ENCODE results near the gene NUDT8. TPM values are rescaled to one million over a fixed set of nuclear protein-coding genes. Genes with fewer than 3 reads are reported as not detected.
A peak's percentile ranks its signal among the peaks of the same experiment; 100 is the strongest.
"Not testable (repeated sequence)": the region's sequence is repeated elsewhere in the genome, so short reads cannot be mapped to it uniquely, and the experiment has no call there.

The NUDT8 gene
- total RNA-seq, 2 donors from 2014 or later: 9.9 to 11.5 TPM

GRCh38 chr11:67664696-67665540 is 35.2 kb upstream of the NUDT8 start:
- Mint-ChIP-seq H3K9me3 (no peaks in the 10 kb centered on the region), H3K27me3 (peaks cover 4 to 6% of the 10 kb centered on the region in 2 donors), H3K4me3 (no peak overlapping the region), H3K4me1 (ENCODE audit: low read depth in 2 of 2) (no peaks in the 10 kb centered on the region), H3K27ac (no peak overlapping the region), H3K36me3 (no peaks in the 10 kb centered on the region)
- ATAC-seq: no peak
- DNase-seq (ENCODE audit: low spot score): no peak

DNA sequence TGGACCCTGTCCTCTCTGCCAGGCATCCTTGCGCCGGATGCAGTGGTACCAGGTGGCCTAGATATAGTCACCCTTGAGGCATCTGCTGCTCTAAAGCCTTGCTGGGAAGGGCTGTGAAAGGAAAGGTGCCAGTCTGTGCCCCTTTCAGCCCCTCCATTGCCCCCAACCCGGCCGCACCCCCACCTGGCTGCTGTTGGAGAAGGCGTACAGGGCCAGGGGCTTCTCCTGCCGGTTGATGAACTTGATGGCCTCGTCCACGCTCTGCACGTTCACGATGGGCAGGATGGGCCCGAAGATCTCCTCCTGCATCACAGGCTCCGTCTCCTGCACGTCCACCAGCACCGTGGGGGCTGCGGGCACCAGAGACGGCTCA is 34.5 kb upstream of the NUDT8 start:
- H3K4me1 Mint-ChIP-seq (ENCODE audit: low read depth in 2 of 2): no peaks in the 10 kb centered on the region
- H3K4me3 Mint-ChIP-seq: no peak overlapping the region
- H3K27ac Mint-ChIP-seq: no peak overlapping the region
- ATAC-seq (no peak), DNase-seq (ENCODE audit: low spot score) (no peak)
- H3K27me3 Mint-ChIP-seq: peaks cover 4 to 6% of the 10 kb centered on the region in 2 donors
- no peaks in the 10 kb centered on the region for H3K36me3 Mint-ChIP-seq
- H3K9me3 Mint-ChIP-seq: no peaks in the 10 kb centered on the region

DNA sequence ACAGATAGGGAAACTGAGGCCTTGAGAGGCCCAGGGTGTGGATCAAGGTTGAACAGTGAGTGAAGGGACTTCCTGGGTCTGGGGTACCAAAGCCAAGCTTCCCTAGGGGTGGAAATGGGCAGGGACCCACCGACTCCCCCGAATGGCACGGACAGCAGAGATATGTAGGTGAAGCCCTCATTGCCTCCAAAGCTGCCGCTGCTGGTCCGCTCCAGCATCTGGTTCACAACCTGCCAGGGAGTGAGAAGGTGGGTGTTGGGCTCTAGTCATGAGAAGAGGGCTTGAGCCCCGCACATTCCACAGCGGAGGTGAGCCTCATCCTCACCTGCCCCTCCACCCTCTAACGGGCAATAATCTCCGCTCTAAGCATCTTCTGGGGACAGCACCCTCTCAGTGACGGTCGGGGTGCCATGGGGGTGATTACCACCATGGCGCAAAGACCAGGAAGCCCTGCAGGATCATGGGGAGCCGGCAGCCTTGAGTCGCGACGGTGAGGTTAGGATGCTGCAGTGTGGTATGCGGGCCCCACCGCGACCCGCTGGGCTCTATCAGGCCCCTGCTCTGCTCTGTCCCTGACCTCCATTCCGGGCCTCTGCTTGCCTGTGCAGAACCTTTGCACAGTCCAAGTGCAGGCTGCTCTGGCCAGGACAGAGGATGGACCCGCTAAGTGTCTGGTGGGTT is 33.9 kb upstream of the NUDT8 start:
- H3K36me3 Mint-ChIP-seq: no peaks in the 10 kb centered on the region
- no peak overlapping the region for H3K27ac Mint-ChIP-seq
- DNase-seq (ENCODE audit: low spot score) (no peak), ATAC-seq (no peak)
- no peaks in the 10 kb centered on the region for H3K9me3 Mint-ChIP-seq
- no peaks in the 10 kb centered on the region for H3K4me1 Mint-ChIP-seq (ENCODE audit: low read depth in 2 of 2)
- H3K27me3 Mint-ChIP-seq: peaks cover 4 to 6% of the 10 kb centered on the region in 2 donors
- no peak overlapping the region for H3K4me3 Mint-ChIP-seq

- H3K9me3 Mint-ChIP-seq: no peaks in the 10 kb centered on the region
- DNase-seq (ENCODE audit: low spot score) (no peak), ATAC-seq (peak in 1 of 2 donors; percentile 8)
- H3K27me3 Mint-ChIP-seq: peaks cover 4 to 6% of the 10 kb centered on the region in 2 donors
- no peak overlapping the region for H3K27ac Mint-ChIP-seq
- no peak overlapping the region for H3K4me3 Mint-ChIP-seq
- no peaks in the 10 kb centered on the region for H3K36me3 Mint-ChIP-seq
- H3K4me1 Mint-ChIP-seq (ENCODE audit: low read depth in 2 of 2): no peaks in the 10 kb centered on the region
Measured at GRCh38 chr11:67662835-67663531, 33.2 kb upstream of the NUDT8 start.

GRCh38 chr11:67662142-67662834 is 32.6 kb upstream of the NUDT8 start:
- H3K4me3 Mint-ChIP-seq: no peak overlapping the region
- DNase-seq (ENCODE audit: low spot score): no peak
- H3K27ac Mint-ChIP-seq: no peak overlapping the region
- no peaks in the 10 kb centered on the region for H3K9me3 Mint-ChIP-seq
- ATAC-seq: no peak
- no peaks in the 10 kb centered on the region for H3K4me1 Mint-ChIP-seq (ENCODE audit: low read depth in 2 of 2)
- peaks cover 4 to 6% of the 10 kb centered on the region in 2 donors for H3K27me3 Mint-ChIP-seq
- H3K36me3 Mint-ChIP-seq: no peaks in the 10 kb centered on the region

GRCh38 chr11:67660752-67661151 is 31.0 kb upstream of the NUDT8 start:
- not testable (repeated sequence) for DNase-seq (ENCODE audit: low spot score); H3K9me3 Mint-ChIP-seq; ATAC-seq; H3K27ac Mint-ChIP-seq; H3K27me3 Mint-ChIP-seq; H3K4me3 Mint-ChIP-seq; H3K36me3 Mint-ChIP-seq; H3K4me1 Mint-ChIP-seq (ENCODE audit: low read depth in 2 of 2)

DNA sequence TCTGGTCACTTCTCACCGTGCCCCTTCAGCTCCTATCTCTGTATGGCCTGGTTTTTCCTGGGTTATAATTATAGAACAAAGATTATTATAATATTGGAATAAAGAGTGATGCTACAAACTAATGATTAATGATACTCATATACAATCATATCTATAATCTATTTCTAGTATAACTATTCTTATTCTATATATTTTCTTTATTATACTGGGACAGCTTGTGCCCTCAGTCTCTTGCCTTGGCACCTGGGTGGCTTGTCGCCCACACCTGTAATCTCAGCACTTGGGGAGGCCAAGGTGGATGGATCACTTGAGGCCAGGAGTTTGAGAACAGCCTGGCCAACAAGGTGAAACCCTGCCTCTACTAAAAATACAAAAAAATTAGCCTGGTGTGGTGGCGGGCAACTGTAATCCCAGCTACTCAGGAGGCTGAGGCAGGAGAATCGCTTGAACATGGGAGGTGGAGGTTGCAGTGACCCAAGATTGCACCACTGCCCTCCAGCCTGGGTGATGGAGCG is 30.0 kb upstream of the NUDT8 start:
- H3K27me3 Mint-ChIP-seq; H3K9me3 Mint-ChIP-seq; H3K27ac Mint-ChIP-seq; H3K4me1 Mint-ChIP-seq (ENCODE audit: low read depth in 2 of 2); H3K4me3 Mint-ChIP-seq; H3K36me3 Mint-ChIP-seq; DNase-seq (ENCODE audit: low spot score); ATAC-seq: not testable (repeated sequence)

DNA sequence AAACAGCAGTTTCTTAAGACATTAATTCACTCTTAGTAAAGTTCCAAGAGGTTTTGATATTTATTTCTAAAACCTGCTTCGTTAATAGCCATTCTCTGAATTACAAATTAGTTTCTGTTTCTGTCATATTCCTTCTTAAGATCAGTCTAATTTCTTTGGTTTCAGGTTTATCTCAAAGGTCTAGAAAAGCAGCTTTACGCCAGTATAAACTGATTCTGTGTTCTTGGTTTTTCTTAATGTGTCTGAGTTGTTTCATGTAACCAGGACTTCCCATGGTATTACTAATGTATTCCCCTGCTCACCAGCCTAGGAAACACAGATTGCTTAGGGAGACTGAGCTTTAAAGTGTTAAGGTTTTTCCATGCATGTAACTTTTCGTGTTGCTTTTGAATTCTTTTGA is 27.6 kb upstream of the NUDT8 start:
- DNase-seq (ENCODE audit: low spot score) (no peak), ATAC-seq (peak in 1 of 2 donors; percentile 41)
- Mint-ChIP-seq H3K27me3 (peaks cover 4 to 6% of the 10 kb centered on the region in 2 donors), H3K4me1 (ENCODE audit: low read depth in 2 of 2) (no peaks in the 10 kb centered on the region), H3K27ac (no peak overlapping the region), H3K4me3 (no peak overlapping the region), H3K9me3 (no peaks in the 10 kb centered on the region), H3K36me3 (no peaks in the 10 kb centered on the region)

DNA sequence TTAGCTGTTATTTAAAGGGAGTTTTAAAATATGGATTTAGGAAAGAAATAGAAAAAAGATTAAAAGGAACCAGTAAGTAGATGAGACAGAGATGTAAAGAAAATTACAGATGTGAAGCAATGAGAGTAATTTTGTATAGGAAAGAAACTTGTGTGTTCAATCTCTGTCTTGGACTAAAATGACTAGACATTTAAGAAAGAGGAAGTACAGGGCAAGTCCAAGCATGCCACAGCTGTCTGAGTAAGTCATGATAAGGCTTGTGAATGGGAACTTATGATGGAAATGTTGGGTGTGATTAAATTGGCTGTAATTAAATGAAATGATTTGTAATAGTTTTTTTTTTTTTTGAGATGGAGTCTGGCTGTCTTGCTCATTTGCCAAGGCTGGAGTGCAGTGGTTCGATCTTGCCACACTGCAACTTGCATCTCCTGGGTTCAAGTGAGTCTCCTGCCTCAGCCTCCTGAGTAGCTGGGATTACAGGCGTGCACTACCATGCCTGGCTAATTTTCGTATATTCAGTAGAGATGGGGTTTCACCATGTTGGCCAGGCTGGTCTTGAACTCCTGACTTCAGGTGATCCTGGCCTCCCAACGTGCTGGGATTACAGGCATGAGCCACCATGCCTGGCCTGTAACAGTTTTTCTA is 26.7 kb upstream of the NUDT8 start:
- H3K9me3 Mint-ChIP-seq: no peaks in the 10 kb centered on the region
- H3K4me1 Mint-ChIP-seq (ENCODE audit: low read depth in 2 of 2): no peaks in the 10 kb centered on the region
- no peak overlapping the region for H3K27ac Mint-ChIP-seq
- H3K27me3 Mint-ChIP-seq: peaks cover 4 to 6% of the 10 kb centered on the region in 2 donors
- ATAC-seq (no peak), DNase-seq (ENCODE audit: low spot score) (no peak)
- H3K36me3 Mint-ChIP-seq: no peaks in the 10 kb centered on the region
- H3K4me3 Mint-ChIP-seq: peak overlapping the region; percentile 16

GRCh38 chr11:67654225-67654624 is 24.5 kb upstream of the NUDT8 start:
- H3K36me3 Mint-ChIP-seq: no peaks in the 10 kb centered on the region
- no peak overlapping the region for H3K4me3 Mint-ChIP-seq
- H3K9me3 Mint-ChIP-seq: no peaks in the 10 kb centered on the region
- peaks cover 8 to 11% of the 10 kb centered on the region in 2 donors for H3K4me1 Mint-ChIP-seq (ENCODE audit: low read depth in 2 of 2)
- no peaks in the 10 kb centered on the region for H3K27me3 Mint-ChIP-seq
- ATAC-seq: no peak
- no peak for DNase-seq (ENCODE audit: low spot score)
- no peak overlapping the region for H3K27ac Mint-ChIP-seq

GRCh38 chr11:67652965-67653845 is 23.5 kb upstream of the NUDT8 start:
- DNase-seq (ENCODE audit: low spot score) (no peak), ATAC-seq (no peak)
- Mint-ChIP-seq H3K4me1 (ENCODE audit: low read depth in 2 of 2) (peaks cover 8 to 14% of the 10 kb centered on the region in 2 donors), H3K4me3 (no peak overlapping the region), H3K27ac (no peak overlapping the region), H3K27me3 (no peaks in the 10 kb centered on the region), H3K9me3 (no peaks in the 10 kb centered on the region), H3K36me3 (no peaks in the 10 kb centered on the region)

- H3K4me3 Mint-ChIP-seq: no peak overlapping the region
Measured at GRCh38 chr11:67651976-67652781, 22.4 kb upstream of the NUDT8 start.

More at GRCh38 chr11:67651976-67652781, 22.4 kb upstream of the NUDT8 start:
- H3K27me3 Mint-ChIP-seq: no peaks in the 10 kb centered on the region
- DNase-seq (ENCODE audit: low spot score): no peak
- H3K27ac Mint-ChIP-seq: no peak overlapping the region
- ATAC-seq: no peak
- H3K9me3 Mint-ChIP-seq: no peaks in the 10 kb centered on the region
- peaks cover 8 to 15% of the 10 kb centered on the region in 2 donors for H3K4me1 Mint-ChIP-seq (ENCODE audit: low read depth in 2 of 2)
- H3K36me3 Mint-ChIP-seq: no peaks in the 10 kb centered on the region
